IPS-18c (cell line): Measurements from ENCODE around the gene H2AZ1.
A peak's percentile ranks its signal among the peaks of the same experiment; 100 is the strongest.

Source experiments
- H3K4me3 ChIP-seq: 2 replicates; pipeline ENCODE4 v1.7.0; 2013; ENCODE audit warnings: low read depth, mild to moderate bottlenecking, low read length, moderate library complexity; ENCODE audit not compliant: insufficient read depth
- H3K9me3 ChIP-seq: one replicate; pipeline ENCODE4 v1.6.1; 2013; ENCODE audit warnings: mild to moderate bottlenecking, low read length, moderate library complexity; ENCODE audit not compliant: control insufficient read depth, insufficient read depth

The H2AZ1 gene

DNA sequence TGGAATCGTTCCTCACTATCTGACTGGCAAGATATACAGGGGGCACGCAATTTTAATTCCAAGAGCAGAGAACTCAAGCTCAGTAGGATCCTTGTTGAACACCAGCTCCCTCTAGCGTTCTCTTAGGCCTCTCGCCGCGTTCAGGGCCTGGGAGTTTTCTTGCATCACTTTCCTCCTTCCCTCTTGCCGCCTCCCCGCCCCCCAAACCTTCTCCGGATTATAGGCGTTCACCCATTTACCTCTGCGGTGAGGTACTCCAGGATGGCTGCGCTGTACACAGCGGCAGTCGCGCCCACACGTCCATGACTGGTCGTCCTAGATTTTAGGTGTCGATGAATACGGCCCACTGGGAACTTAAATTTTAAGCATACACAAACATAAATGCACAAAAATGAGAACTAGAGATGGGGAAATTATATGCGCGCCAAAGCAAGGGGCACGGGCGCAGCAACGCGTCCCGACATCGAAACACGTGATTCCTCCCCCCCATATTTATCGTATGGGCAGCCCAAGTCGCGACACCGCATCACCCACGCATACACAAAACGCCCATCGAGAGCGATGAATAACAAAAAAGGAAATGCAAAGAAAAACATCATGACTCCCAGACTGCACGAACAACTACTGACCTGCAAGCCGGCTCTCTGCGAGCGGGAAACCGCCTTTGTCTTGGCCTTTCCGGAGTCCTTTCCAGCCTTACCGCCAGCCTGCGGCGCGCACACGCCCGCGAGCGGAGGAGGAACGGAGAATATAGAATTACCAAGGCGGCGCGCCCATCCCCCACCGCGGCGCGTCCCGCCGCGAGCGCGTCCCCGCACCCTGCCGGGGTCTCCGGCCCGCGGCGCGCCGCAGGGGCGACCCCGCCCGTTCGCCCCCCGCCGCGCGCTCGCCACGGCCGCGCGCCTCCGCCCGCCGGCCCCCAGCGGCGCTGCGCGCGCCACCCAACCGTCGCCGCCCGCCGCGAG, 759 bp downstream of the H2AZ1 start:
- H3K9me3 ChIP-seq: no peaks in the 10 kb centered on the region
- peak overlapping the region; percentile 72 for H3K4me3 ChIP-seq

DNA sequence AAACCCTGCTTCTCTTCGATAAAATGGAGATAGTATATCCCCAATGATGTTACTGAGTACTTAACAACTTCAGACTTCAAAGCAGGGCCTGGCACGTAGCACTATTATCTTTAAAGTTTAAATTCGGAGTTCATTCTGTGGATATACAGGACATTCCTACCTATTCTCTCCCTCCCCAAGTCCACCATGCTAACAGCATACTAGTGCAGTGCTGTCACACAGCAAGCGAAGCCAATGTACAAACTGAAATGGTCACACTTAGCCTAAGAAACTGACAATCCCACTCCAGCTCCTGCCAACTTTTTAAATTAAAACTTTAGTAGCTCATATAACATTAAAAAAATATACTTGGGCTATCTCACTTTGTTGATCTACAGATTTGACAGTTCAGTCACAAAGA, 2.5 kb downstream of the H2AZ1 start:
- Histone ChIP-seq H3K4me3 (peak overlapping the region; percentile 74), H3K9me3 (no peaks in the 10 kb centered on the region)

DNA sequence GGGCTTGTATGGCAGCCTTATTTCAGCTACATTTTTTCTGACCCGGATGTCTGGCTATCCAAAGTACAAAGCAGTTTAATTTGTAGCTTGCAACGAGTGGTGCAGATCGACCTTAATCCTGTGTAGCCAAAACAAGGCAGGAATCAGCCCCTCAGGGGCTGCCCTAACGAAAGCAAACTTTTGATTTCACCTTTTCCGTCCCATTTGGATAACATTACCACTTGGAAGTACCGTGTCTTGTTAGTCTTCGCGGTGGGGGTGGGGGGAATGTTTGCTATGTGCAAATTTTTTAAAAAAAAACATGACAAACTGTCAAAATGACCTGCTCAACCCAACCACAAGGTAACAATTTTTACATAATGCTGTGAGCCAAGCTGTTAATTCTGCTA, 2.9 kb downstream of the H2AZ1 start:
- Histone ChIP-seq H3K4me3 (peak overlapping the region; percentile 74), H3K9me3 (no peaks in the 10 kb centered on the region)

DNA sequence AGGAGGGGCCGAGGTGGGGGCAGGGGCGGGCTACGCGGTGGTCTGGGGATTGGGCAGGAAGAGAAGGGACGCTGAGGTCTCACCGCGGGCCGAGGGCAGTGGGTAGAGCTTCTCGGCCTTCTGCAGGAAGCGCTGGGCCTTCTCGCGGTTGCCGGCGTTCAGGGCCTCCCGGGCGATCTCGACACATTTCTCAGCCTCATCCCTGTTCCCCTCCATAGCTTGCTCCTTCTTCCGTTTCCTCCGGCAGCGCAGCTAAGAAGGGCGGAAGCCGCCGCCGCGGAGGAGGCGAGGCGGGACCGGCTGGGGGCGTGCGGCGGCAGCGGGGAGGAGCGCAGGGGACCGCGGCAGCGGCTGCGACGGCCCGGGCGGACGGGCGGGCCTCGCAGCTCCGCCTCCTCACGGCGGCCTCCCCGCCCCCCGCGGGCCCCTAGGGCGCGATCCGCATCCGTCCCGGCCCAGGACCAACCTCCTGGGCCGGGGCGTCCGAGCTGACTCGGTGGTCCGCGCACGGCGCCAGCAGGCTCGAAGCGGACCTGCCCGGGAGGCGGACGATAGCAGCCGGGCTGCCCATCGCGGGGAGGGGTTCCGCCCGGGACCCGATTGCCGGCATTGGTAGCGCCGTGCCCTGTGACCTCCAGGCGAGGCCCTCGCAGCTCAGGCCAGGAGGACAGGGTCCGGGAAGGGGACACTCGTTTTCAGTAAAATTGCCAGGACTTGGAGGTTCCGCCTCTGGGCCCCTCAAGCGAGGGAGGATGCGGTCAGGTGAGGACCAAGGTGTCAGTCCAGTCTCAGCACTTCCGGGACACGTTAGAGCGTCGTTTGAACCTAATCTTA, 3.5 kb downstream of the H2AZ1 start, which contains the start of gene DNAJB14:
Gene DNAJB14, minus strand, starts transcription at position 263 of the 834 bp plus-strand sequence. Its CDS starts 47 bp downstream, at position 216.
- Histone ChIP-seq H3K4me3 (peak within 1 kb of the TSS; percentile 74), H3K9me3 (no peaks in the 10 kb centered on the region)

DNA sequence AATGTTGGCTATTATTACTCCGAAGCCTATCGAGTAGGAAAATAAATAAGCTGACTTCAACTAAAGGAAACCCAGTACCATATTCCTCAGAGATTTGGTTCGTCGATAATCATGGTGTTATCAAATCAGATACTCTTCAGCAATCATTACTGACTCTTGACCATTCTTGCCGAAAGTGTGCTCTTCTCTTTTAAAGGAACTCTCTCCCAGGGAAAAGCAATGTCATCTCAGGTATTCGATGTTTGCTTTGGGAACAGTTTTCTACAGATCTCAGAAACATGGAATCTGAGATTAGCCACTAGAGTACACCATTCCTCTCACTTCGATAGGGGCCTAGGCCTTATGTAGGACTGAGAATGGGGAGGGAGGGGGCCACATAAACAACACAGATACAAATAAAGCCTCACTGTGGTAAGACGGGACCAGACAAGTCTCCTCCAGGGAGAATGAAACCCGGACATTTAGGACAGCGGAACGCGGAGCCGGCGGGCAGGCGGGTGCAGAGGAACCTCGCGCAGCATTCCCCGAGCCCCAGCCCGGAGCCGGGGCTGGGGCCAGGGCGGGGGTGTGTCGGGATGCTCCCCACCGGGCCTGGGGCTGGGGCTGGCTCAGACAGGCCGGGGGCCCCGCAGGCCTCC, 4.2 kb downstream of the H2AZ1 start:
- peak overlapping the region; percentile 74 for H3K4me3 ChIP-seq
- no peaks in the 10 kb centered on the region for H3K9me3 ChIP-seq

DNA sequence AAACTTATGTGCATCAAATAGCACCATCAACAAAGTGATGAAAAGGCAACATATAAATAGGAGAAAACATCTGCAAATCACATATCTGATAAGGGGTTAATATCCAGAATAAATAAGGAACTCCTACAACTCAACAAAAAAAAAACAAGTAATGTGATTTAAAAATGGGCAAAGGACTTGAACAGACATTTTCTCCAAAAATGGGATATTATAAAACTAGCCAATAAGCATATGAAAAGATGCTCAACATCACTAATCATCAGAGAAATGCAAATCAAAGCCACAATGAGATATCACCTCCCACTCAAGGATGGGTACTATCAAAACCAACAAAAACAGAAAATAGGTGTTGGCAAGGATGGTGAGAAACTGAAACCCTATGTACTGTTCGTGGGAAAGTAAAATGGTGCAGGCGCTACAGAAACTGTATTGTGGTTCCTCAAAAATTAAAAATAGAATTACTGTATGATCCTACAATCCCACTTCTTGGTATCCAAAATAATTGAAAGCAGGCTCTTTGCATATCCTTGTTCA, 6.1 kb downstream of the H2AZ1 start:
- Histone ChIP-seq H3K4me3 (no peak overlapping the region), H3K9me3 (no peaks in the 10 kb centered on the region)

- Histone ChIP-seq H3K4me3 (no peak overlapping the region), H3K9me3 (peaks cover 5% of the 10 kb centered on the region)
Observed at GRCh38 chr4:99938243-99938753, 11.8 kb downstream of the H2AZ1 start.

- H3K9me3 ChIP-seq: peaks cover 5% of the 10 kb centered on the region
- no peak overlapping the region for H3K4me3 ChIP-seq
Observed at GRCh38 chr4:99934891-99935290, 15.2 kb downstream of the H2AZ1 start.

DNA sequence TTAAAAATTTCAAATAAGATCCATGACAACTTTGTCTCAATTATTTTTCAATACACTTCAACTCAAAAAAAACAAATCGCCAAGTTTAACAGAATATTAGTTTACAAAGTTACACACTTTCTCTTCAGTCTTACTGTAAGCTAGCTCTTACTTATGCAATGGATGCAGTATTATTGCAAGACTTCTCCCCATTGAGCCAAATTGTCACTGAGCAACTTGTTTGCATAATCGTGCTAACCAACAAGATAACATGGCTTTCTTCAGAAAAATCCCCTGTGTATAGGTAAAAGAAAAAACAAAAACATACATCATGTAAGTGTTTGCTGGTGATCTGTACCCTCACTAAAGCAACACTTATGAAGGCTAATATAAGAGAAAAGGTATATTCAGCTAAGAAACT, 22.5 kb downstream of the H2AZ1 start:
- Histone ChIP-seq H3K9me3 (no peaks in the 10 kb centered on the region), H3K4me3 (no peak overlapping the region)

DNA sequence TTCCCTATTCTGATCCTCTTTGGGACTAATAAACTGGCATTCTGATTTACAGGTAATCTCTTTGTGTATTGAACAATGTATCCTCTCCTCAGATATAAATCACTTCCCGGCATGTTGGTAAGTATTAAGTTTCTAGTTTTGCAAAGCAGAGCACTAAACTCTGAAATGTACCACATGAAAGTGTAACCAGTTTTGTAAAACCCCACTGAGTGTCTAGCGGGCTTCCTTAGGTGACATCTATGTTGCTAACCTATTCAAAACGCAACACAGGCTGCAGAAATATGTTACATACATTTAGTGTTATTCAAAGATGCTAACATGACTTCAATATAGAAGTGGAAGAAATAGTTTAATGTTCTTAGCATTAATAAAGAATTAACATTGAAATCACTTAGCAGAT, 28.9 kb downstream of the H2AZ1 start:
- no peaks in the 10 kb centered on the region for H3K9me3 ChIP-seq

DNA sequence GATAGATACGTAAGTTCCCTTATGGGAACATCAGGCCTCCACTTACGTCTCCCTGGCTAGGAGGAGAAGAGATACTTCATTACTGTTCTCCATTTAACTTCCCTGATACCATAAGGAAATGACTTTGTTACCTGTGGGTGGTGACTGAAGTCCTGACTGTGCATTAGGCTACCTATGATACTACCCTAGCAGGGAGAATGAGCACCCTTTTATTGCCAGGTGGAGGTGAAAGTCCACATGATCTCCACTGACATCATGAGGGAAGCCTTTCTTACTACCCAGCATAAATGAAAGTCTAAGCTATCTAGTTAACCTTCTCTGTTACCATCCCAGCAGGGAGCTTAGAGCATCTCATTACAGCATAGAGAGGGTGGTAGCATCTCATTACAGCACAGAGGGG, 31.4 kb downstream of the H2AZ1 start:
- Histone ChIP-seq H3K4me3 (no peak overlapping the region), H3K9me3 (no peaks in the 10 kb centered on the region)

More for the DNA sequence above, 28.9 kb downstream of the H2AZ1 start:
- H3K4me3 ChIP-seq: no peak overlapping the region

GRCh38 chr4:99917575-99917974, 32.5 kb downstream of the H2AZ1 start:
- Histone ChIP-seq H3K4me3 (no peak overlapping the region), H3K9me3 (no peaks in the 10 kb centered on the region)

- Histone ChIP-seq H3K4me3 (no peak overlapping the region), H3K9me3 (no peaks in the 10 kb centered on the region)
Observed at GRCh38 chr4:99915449-99915848, 34.6 kb downstream of the H2AZ1 start.
